ENCODE measurements around the gene GCDH.

DNA sequence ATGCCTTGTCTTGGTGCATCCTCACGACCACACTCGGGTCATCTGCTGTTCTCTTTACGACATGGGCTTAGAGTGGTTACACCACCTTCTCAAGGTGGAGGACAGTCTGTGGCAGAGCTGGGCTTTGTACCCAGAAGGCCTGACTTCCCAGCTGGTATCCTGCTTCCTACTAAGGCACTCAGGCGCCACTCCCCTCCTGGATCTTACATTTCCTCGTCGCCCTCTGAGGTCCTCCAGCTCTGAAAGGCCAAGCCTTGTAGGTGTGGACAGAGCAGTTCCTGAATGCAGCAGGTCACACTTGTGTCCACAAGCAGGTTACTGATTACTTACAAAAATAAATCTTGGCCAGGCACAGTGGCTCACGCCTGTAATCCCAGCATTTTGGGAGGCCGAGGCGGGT lies 16.2 kb downstream of the GCDH start:
- TF ChIP-seq, protein P1, sequence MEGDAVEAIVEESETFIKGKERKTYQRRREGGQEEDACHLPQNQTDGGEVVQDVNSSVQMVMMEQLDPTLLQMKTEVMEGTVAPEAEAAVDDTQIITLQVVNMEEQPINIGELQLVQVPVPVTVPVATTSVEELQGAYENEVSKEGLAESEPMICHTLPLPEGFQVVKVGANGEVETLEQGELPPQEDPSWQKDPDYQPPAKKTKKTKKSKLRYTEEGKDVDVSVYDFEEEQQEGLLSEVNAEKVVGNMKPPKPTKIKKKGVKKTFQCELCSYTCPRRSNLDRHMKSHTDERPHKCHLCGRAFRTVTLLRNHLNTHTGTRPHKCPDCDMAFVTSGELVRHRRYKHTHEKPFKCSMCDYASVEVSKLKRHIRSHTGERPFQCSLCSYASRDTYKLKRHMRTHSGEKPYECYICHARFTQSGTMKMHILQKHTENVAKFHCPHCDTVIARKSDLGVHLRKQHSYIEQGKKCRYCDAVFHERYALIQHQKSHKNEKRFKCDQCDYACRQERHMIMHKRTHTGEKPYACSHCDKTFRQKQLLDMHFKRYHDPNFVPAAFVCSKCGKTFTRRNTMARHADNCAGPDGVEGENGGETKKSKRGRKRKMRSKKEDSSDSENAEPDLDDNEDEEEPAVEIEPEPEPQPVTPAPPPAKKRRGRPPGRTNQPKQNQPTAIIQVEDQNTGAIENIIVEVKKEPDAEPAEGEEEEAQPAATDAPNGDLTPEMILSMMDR (IDR thresholded peaks at IDR 0.05), result no peak
- TF ChIP-seq POLR2A (IDR thresholded peaks at IDR 0.05), result no peak
